Neural crest cell (in vitro differentiated cells): ENCODE measurements around the gene PEX5L. TPM values are rescaled to one million over a fixed set of nuclear protein-coding genes. Genes with fewer than 3 reads are reported as not detected.

ENCODE experiments used
- DNase-seq: peaks from one replicate; pipeline ENCODE4 v3.0.0; 2021; ENCODE audit warnings: low read depth, mixed read lengths, low spot score
- H3K27ac Mint-ChIP-seq: one replicate; pipeline ENCODE4 v1.8.0; 2021; ENCODE audit warnings: mild to moderate bottlenecking, mixed read lengths; ENCODE audit not compliant: unreplicated experiment
- H3K27me3 Mint-ChIP-seq: 2 replicates; pipeline ENCODE4 v1.8.0; 2021; ENCODE audit warnings: low read depth, mild to moderate bottlenecking, mixed read lengths
- H3K36me3 Mint-ChIP-seq: 2 replicates; pipeline ENCODE4 v1.8.0; 2021; ENCODE audit warnings: low read depth, mild to moderate bottlenecking, mixed read lengths
- H3K4me1 Mint-ChIP-seq: 2 replicates; pipeline ENCODE4 v1.8.0; 2021; ENCODE audit warnings: mixed read lengths
- H3K4me3 Mint-ChIP-seq: one replicate; pipeline ENCODE4 v1.8.0; 2021; ENCODE audit warnings: mild to moderate bottlenecking, mixed read lengths
- H3K9me3 Mint-ChIP-seq: 2 replicates; pipeline ENCODE4 v1.8.0; 2021; ENCODE audit warnings: mixed read lengths
- CTCF ChIP-seq: fragments of 200-600 bp; sonication (generic); conservative IDR thresholded peaks from 2 replicates; pipeline ENCODE4 v1.5.0; 2021; ENCODE audit warnings: antibody characterized with exemption, mild to moderate bottlenecking
- total RNA-seq: library from RNA; stranded (reverse); gene quantifications from 2 replicates; pipeline ENCODE4 v1.2.1, GENCODE V29; 2021

Gene PEX5L
- total RNA-seq, 1 donor from 2014 or later = 0.96 TPM

GRCh38 chr3:179765396-179765795 is 271.3 kb downstream of the PEX5L start:
- no peaks in the 10 kb centered on the region for H3K4me1 Mint-ChIP-seq
- no peak overlapping the region for H3K27ac Mint-ChIP-seq
- no peak for DNase-seq
- H3K36me3 Mint-ChIP-seq = peaks cover 25% of the 10 kb centered on the region
- no peak for TF ChIP-seq CTCF
- H3K27me3 Mint-ChIP-seq = no peaks in the 10 kb centered on the region
- no peak overlapping the region for H3K4me3 Mint-ChIP-seq
- H3K9me3 Mint-ChIP-seq = no peaks in the 10 kb centered on the region

GRCh38 chr3:179760944-179761343 is 275.8 kb downstream of the PEX5L start:
- Mint-ChIP-seq H3K27me3 (no peaks in the 10 kb centered on the region), H3K4me1 (no peaks in the 10 kb centered on the region), H3K36me3 (peaks cover 39% of the 10 kb centered on the region), H3K4me3 (no peak overlapping the region), H3K27ac (no peak overlapping the region), H3K9me3 (no peaks in the 10 kb centered on the region)
- no peak for DNase-seq
- TF ChIP-seq CTCF = no peak

GRCh38 chr3:179750720-179751328 is 285.9 kb downstream of the PEX5L start:
- Mint-ChIP-seq H3K9me3 (no peaks in the 10 kb centered on the region), H3K4me1 (no peaks in the 10 kb centered on the region), H3K36me3 (peaks cover 10% of the 10 kb centered on the region), H3K4me3 (no peak overlapping the region), H3K27ac (no peak overlapping the region), H3K27me3 (no peaks in the 10 kb centered on the region)
- peak; percentile 65 for TF ChIP-seq CTCF
- DNase-seq = no peak

- Mint-ChIP-seq H3K4me3 (no peak overlapping the region), H3K4me1 (no peaks in the 10 kb centered on the region), H3K27me3 (no peaks in the 10 kb centered on the region), H3K36me3 (peaks cover 15% of the 10 kb centered on the region), H3K9me3 (no peaks in the 10 kb centered on the region), H3K27ac (no peak overlapping the region)
- TF ChIP-seq CTCF = no peak
- no peak for DNase-seq
Measured at GRCh38 chr3:179745716-179746115, 291.0 kb downstream of the PEX5L start.

- Mint-ChIP-seq H3K27ac (no peak overlapping the region), H3K9me3 (no peaks in the 10 kb centered on the region), H3K4me3 (no peak overlapping the region)
Measured at GRCh38 chr3:179745079-179745478, 291.7 kb downstream of the PEX5L start.

More at GRCh38 chr3:179745079-179745478, 291.7 kb downstream of the PEX5L start:
- Mint-ChIP-seq H3K27me3 (no peaks in the 10 kb centered on the region), H3K4me1 (no peaks in the 10 kb centered on the region), H3K36me3 (peaks cover 15% of the 10 kb centered on the region)
- TF ChIP-seq CTCF = no peak
- DNase-seq = no peak
